COR-L47 (cell line): Measurements from ENCODE around the gene DNAH17.

Experiments
- DNase-seq: peaks from one replicate; lab custom pipeline; 2025; lab: John Stamatoyannopoulos, UW

The DNAH17 gene

DNA sequence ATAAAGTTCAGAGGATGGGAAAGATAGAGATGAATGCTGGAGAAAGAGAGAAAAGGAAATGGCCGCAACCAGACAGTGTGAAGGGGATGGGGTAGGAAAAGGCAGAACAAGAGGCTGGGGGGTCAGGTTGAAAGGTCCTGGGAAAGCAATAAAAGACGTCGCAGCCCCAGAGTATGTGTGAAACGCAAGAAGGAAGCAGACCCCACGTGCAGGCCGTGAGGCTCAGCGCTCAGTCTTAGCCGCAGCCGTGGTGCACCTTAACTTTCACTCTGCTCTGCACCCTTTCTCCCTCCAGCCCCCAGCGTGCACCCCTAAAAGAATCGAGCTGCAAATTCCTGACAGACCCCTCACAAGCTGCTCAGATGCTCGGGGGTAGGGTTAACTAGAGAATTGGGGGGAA is 1.9 kb downstream of the DNAH17 start:
- DNase-seq: no peak

DNA sequence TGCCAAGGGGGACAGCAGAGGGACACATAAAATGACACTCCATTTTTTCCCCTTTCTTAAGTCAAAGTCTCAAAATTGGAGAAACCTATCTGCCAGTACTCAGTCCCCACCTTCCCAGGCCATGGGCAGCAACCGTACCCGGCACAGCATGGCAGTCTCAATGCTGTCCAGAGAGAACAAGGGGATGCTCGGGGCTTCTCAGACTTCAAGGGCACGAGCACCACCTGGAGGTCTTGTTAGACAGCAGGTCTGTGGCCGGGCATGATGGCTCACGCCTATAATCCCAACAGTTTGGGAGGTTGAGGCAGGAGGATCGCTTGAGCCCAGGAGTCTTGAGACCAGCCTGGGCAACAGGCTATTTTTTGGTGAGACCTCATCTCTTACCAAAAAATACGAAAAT is 3.2 kb downstream of the DNAH17 start:
- peak; percentile 60 for DNase-seq

GRCh38 chr17:78572239-78573205 is 4.7 kb downstream of the DNAH17 start:
- DNase-seq: no peak

DNA sequence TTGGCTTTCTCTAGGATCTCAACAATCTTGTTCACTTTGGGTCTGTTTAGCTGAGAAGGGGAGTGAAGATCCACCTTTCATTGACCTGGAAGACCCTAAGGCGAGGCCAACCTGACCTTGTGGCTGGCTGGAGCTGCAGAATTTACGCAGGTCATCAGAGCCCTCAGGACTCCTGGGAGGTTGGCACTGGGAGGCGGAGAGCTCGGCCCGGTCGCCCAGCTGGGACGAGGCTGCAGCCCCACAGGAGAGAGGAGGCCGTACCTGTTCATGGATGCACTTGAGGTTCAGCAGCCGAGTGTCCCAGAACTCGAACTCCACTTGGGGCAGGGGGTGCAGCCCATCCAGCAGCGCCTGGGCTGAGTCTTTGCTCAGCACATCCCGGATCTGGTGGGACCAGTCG is 5.9 kb downstream of the DNAH17 start:
- DNase-seq: no peak

DNA sequence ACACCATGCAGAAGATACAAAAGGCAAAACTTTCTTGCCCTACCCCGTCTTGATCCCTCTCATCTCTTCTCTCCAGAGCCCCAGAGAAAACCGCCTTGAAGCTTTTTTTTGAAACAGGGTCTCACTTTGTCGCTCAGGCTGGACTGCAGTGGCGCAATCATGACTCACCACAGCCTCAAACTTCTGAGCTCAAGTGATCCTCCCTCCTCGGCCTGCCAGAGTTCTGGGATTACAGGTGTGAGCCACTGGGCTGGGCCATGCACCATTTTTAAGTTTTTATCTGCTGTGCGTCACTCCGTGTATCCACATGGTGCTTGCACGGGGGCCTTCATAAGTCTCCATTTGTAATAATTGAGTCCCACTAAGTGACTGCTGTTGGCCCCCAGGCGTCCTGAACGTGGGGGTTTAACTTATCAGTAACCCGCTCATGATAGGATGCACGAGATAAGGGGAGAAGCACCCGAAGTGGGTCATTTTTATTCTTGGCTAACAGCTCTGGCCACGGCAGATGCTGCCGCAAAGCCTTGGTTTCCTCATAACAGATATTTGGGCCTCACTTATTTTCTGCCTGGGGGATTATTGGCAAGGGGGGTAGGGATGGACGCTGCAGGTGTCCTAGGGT is 8.6 kb downstream of the DNAH17 start:
- no peak for DNase-seq

DNA sequence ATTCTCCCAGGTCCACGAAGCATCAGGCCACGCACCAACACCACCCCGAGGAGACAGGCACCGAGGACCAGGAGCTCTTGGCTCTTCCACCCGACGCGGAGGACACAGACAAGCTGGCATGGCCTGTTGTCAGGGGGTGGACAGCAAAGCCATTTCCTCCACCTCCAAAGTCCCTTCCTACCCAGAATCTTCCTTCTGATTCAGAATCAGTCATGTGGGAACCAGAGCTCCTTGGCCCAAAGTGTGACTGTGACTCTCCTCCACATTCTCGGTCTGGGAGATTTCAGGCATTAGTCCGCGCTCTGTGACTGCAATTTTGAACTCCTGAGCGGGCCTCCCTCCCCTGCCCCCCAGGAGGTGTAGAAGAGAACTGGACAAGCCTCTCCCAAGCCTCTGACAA is 9.2 kb downstream of the DNAH17 start:
- no peak for DNase-seq

GRCh38 chr17:78566947-78567346 is 10.2 kb downstream of the DNAH17 start:
- no peak for DNase-seq

- DNase-seq: no peak
These were observed 13.7 kb downstream of the DNAH17 start for GRCh38 chr17:78563189-78564145.

GRCh38 chr17:78562734-78563133 is 14.5 kb downstream of the DNAH17 start:
- no peak for DNase-seq

DNA sequence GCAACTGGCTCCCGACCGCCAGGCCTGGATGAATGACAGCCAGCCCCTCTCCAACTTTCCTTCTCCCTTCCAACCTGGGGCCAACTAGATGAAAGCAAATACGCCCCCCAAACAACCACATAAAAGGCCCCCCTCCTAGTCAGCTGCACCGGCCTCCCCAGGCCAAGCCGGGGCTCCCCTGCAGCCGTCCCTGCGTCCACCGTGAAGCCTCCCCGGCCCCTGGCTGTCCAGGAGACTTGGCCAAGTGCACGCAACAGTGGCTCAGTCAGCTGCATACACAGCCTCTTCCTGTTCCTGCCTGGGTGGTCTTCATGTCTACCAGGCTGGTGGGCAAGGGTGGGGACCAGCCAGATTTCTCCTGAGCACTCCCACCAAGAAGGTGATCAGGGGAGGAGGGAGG is 16.0 kb downstream of the DNAH17 start:
- no peak for DNase-seq

DNA sequence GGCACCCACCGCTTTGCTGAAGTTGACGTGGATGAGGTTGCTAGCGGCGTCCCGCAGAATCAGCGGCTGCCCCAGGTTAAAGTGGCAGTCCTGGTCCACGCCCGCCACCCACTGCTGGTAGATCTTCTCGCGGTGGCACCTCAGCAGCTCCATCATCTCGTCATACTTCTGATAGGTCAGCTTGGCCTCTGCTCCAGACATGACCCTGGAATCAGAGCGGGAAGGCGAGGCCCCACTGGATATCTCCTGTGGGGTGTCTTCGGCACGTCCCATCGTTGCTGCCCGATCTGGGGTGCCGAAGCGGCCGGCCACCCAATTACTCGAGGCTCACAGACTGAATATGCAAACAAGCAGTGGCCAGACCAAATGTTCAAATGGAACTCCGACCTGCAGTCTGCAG is 16.5 kb downstream of the DNAH17 start:
- DNase-seq: no peak

GRCh38 chr17:78559749-78560368 is 17.3 kb downstream of the DNAH17 start:
- DNase-seq: no peak

GRCh38 chr17:78558989-78559388 is 18.2 kb downstream of the DNAH17 start:
- no peak for DNase-seq

DNA sequence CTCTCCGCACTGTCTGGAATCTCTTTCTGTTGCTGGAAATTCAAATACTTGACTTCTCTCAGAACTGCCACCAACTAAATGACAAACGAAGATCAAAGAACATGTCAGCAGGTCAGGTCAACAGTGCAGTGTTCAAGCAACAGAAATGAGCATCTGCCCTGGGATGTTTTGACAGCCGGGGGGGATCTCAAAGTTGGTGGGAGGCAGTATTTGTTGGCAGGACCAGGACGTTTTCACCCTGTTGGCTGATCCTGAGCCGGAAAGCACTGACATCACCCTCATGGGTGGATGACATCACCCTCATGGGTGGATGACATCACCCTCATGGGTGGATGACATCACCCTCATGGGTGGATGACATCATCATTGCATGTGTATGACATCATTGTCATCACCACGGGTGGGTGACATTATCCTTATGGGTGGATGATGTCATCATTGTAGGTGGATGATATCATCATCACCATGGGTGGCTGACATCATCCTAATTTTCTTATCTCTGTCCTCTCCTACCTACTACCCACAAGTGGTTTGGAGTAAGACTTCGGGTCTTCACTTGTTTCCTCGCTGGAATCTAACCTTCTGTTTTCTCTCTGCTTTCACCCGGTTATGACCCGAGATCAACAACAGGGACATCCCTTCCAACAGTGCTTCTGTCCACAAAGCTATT is 18.9 kb downstream of the DNAH17 start:
- DNase-seq: no peak

DNA sequence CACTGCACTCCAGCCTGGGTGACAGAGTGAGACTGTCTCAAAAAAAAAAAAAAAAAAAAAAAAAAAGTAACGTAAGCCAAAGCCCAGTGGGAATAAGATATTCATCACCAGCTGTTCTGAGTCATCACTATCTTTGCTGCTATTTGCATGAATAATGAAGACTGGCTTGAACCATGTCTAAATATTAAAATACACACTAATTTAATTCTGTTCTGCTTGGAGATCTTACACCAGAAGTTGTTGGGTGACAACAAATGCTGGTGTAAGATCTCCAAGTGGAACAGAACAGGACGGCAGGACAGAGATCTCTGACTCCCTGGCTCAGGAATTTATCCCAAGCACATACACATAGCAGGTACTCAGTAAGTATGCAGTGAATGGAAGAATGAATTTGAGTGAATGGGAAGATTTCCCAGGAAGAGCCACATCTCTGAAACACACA is 19.6 kb downstream of the DNAH17 start:
- no peak for DNase-seq

- no peak for DNase-seq
These were observed 20.4 kb downstream of the DNAH17 start for GRCh38 chr17:78556812-78557211.

GRCh38 chr17:78555746-78556401 is 21.3 kb downstream of the DNAH17 start:
- no peak for DNase-seq

DNA sequence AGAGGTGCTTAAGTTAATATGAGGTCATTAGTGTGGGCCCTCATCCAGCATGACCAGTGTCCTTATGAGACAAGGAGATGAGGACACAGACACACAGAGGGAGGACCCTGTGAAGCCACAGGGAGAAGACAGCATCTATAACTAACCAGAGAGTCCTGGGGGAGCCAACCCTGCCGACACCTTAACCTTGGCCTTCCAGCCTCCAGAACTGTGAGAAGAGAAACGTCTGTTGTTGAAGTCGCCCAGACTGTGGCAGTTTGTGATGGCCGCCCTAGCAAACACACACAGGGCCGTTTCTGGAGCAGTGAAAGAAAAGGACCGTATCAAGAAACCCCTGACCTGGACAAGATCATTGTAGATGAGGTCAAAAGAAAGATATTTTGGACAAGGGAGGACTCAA is 26.7 kb downstream of the DNAH17 start:
- DNase-seq: no peak

DNA sequence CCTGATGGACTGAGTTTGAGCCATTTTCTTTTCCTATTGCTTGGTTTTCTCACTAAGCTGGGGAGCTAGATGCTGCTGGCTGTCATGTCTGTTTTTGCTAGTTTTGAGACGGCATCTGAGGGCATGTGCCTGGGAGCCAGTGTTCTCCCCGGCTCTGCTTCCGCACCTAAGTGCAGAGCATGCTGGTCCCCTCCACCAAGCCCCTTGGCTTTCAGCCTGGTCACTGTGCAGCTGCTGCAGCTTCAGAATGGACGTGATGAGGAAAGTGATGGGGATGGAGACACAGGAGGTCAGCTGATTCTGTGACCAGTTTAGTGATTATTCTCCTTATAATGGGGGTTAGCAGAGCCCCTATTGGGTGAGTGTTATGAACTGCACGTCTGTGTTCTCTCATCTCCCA is 28.5 kb downstream of the DNAH17 start:
- no peak for DNase-seq

- no peak for DNase-seq
These were observed 30.2 kb downstream of the DNAH17 start for GRCh38 chr17:78547035-78547434.

- no peak for DNase-seq
These were observed 30.7 kb downstream of the DNAH17 start for GRCh38 chr17:78546476-78546875.
